SK-N-SH (cell line): Measurements from ENCODE around the gene RAVER1. TPM values are rescaled to one million over a fixed set of nuclear protein-coding genes. Genes with fewer than 3 reads are reported as not detected.

ENCODE experiments used
- CTCF ChIA-PET: fragments of 300-600, 350-600 bp; formaldehyde crosslinking; extraction: SDS; loops from one replicate; lab custom pipeline; 2021; lab: Yijun Ruan, JAX
- POLR2A ChIA-PET: fragments of 350-600 bp; sonication (Branson Sonifier 250); formaldehyde crosslinking; extraction: SDS; loops from one replicate; lab custom pipeline; 2020; ENCODE audit warnings: antibody characterized with exemption, inconsistent platforms; lab: Yijun Ruan, JAX
- DNase-seq: peaks from one replicate; pipeline ENCODE4 v3.0.0; 2012
- H2AFZ ChIP-seq: fragments of 200-600 bp; sonication (generic); 2 replicates; pipeline ENCODE4 v1.8.1; 2016; ENCODE audit warnings: antibody characterized with exemption, mild to moderate bottlenecking, low read depth
- H3F3A ChIP-seq: fragments of 200-600 bp; sonication (generic); replicated peaks from 2 replicates; pipeline ENCODE3; 2016; ENCODE audit warnings: antibody characterized with exemption, mild to moderate bottlenecking; ENCODE audit not compliant: insufficient read depth
- H3K27ac ChIP-seq, 2 experiments: fragments of 200-500 bp in 1 of 2; fragments of 200-600 bp in 1 of 2; sonication (Bioruptor generic) in 1 of 2; sonication (generic), shearing (Covaris generic) in 1 of 2; 2 replicates each; pipeline versions ENCODE4 v1.5.1 to v1.6.1; 2014 to 2016; ENCODE audit warnings: low read depth in 2 of 2, inconsistent platforms in 1 of 2, low read length in 1 of 2, mild to moderate bottlenecking in 1 of 2, mixed read lengths in 1 of 2
- H3K27me3 ChIP-seq: fragments of 200-600 bp; sonication (generic), shearing (Covaris generic); 2 replicates; pipeline ENCODE4 v1.6.1; 2016; ENCODE audit warnings: mixed run types; ENCODE audit not compliant: insufficient read depth
- H3K36me3 ChIP-seq, 2 experiments: fragments of 200-500 bp in 1 of 2; fragments of 200-600 bp in 1 of 2; sonication (Bioruptor generic) in 1 of 2; sonication (generic) in 1 of 2; replicated peaks in 1 of 2; 2 replicates each; pipeline versions ENCODE3 to v1.5.1; 2014 to 2016; ENCODE audit warnings: low read length in 1 of 2, mild to moderate bottlenecking in 1 of 2; ENCODE audit not compliant: insufficient read depth in 2 of 2, control insufficient read depth in 1 of 2
- H3K4me1 ChIP-seq, 2 experiments: fragments of 200-500 bp in 1 of 2; fragments of 200-600 bp in 1 of 2; sonication (Bioruptor generic) in 1 of 2; sonication (generic), shearing (Covaris generic) in 1 of 2; 2 replicates each; pipeline versions ENCODE4 v1.5.1 to v1.6.1; 2014 to 2016; ENCODE audit warnings: low read depth in 1 of 2, low read length in 1 of 2, mixed run types in 1 of 2; ENCODE audit not compliant: insufficient read depth in 2 of 2, control insufficient read depth in 1 of 2
- H3K4me2 ChIP-seq: fragments of 200-600 bp; sonication (generic), shearing (Covaris generic); 2 replicates; pipeline ENCODE4 v1.6.1; 2017; ENCODE audit warnings: mixed run types
- H3K4me3 ChIP-seq, 2 experiments: fragments of 200-500 bp in 1 of 2; fragments of 200-600 bp in 1 of 2; sonication (Bioruptor generic) in 1 of 2; sonication (generic), shearing (Covaris generic) in 1 of 2; 2 replicates each; pipeline versions ENCODE4 v1.5.1 to v1.8.1; 2014 to 2016; ENCODE audit warnings: low read depth in 2 of 2, inconsistent platforms in 1 of 2, low read length in 1 of 2, mild to moderate bottlenecking in 1 of 2, mixed read lengths in 1 of 2, moderate library complexity in 1 of 2
- H3K79me2 ChIP-seq: fragments of 200-600 bp; sonication (generic); 2 replicates; pipeline ENCODE4 v1.8.1; 2017; ENCODE audit warnings: mild to moderate bottlenecking; ENCODE audit not compliant: insufficient read depth
- H3K9ac ChIP-seq: fragments of 200-600 bp; sonication (generic); 2 replicates; pipeline ENCODE4 v1.6.1; 2017; ENCODE audit warnings: mixed run types
- H3K9me2 ChIP-seq: fragments of 200-600 bp; sonication (generic); 2 replicates; pipeline ENCODE4 v1.6.1; 2017; ENCODE audit warnings: mixed run types
- H3K9me3 ChIP-seq: fragments of 200-600 bp; sonication (generic); 2 replicates; pipeline ENCODE4 v1.6.1; 2017; ENCODE audit warnings: mixed run types, mild to moderate bottlenecking, moderate library complexity
- H4K20me1 ChIP-seq: fragments of 200-600 bp; sonication (generic); 2 replicates; pipeline ENCODE4 v1.6.1; 2017; ENCODE audit warnings: mild to moderate bottlenecking, mixed run types; ENCODE audit not compliant: insufficient read depth
- CTCF ChIP-seq: fragments of 200-600 bp; sonication (generic); IDR thresholded peaks from 2 replicates; pipeline ENCODE4 v1.6.1; 2017; ENCODE audit warnings: antibody characterized with exemption, mild to moderate bottlenecking, moderate library complexity
- ELF1 ChIP-seq: IDR thresholded peaks from 2 replicates; pipeline ENCODE4 v1.4.0; 2012
- EP300 ChIP-seq, 2 experiments: IDR thresholded peaks; 2 replicates each; pipeline versions ENCODE4 v1.4.0 to v1.6.1; 2012; ENCODE audit warnings: borderline replicate concordance in 1 of 2, low read depth in 1 of 2, low read length in 1 of 2
- EZH2phosphoT487 ChIP-seq: fragments of 200-600 bp; sonication (generic); IDR thresholded peaks from 2 replicates; pipeline ENCODE4 v1.6.1; 2017; ENCODE audit warnings: low read depth, mixed run types, mild to moderate bottlenecking, antibody characterized with exemption, moderate library complexity, borderline replicate concordance
- FOSL2 ChIP-seq: IDR thresholded peaks from 2 replicates; pipeline ENCODE4 v1.4.0; 2012; ENCODE audit warnings: low read depth, mild to moderate bottlenecking, moderate library complexity, borderline replicate concordance
- FOXJ3 ChIP-seq: sonication (generic); formaldehyde crosslinking; IDR thresholded peaks from 2 replicates; pipeline ENCODE4 v1.5.1; 2020; ENCODE audit warnings: mild to moderate bottlenecking, missing genetic modification reagents
- FOXM1 ChIP-seq: IDR thresholded peaks from 2 replicates; pipeline ENCODE4 v1.4.0; 2012; ENCODE audit warnings: low read depth, mild to moderate bottlenecking
- GATA2 ChIP-seq: sonication (generic); formaldehyde crosslinking; IDR thresholded peaks from 2 replicates; pipeline ENCODE4 v1.5.0; 2020; ENCODE audit warnings: mild to moderate bottlenecking, missing genetic modification reagents
- MEF2A ChIP-seq: IDR thresholded peaks from 2 replicates; pipeline ENCODE4 v1.4.0; 2012; ENCODE audit warnings: low read depth, borderline replicate concordance
- NFIC ChIP-seq: IDR thresholded peaks from 2 replicates; pipeline ENCODE4 v1.4.0; 2012; ENCODE audit warnings: borderline replicate concordance
- NRF1 ChIP-seq: IDR thresholded peaks from 2 replicates; pipeline ENCODE4 v1.6.1; 2012; ENCODE audit warnings: low read depth, mild to moderate bottlenecking, low read length
- PBX3 ChIP-seq: IDR thresholded peaks from 2 replicates; pipeline ENCODE4; 2012
- POLR2AphosphoS5 ChIP-seq: IDR thresholded peaks from 2 replicates; pipeline ENCODE4 v1.6.1; 2012; ENCODE audit warnings: low read depth, low read length
- REST ChIP-seq: IDR thresholded peaks from 2 replicates; pipeline ENCODE4 v1.6.1; 2012; ENCODE audit warnings: mild to moderate bottlenecking, low read depth, low read length, moderate library complexity
- RFX5 ChIP-seq: IDR thresholded peaks from 2 replicates; pipeline ENCODE4 v1.6.1; 2012; ENCODE audit warnings: mild to moderate bottlenecking, improper control_type of control experiment, low read length
- TCF12 ChIP-seq: IDR thresholded peaks from 2 replicates; pipeline ENCODE4 v1.4.0; 2012
- USF2 ChIP-seq: fragments of 150-350 bp; IDR thresholded peaks from 2 replicates; pipeline ENCODE4 v1.6.1; 2017; ENCODE audit warnings: antibody characterized with exemption, low read length, low read depth, borderline replicate concordance
- WGBS: methylation state at CpG from one replicate; pipeline ENCODE4 v1.1.6; 2017; ENCODE audit warnings: low lambda C conversion rate; 5-methylcytosine and 5-hydroxymethylcytosine counted together
- polyA plus RNA-seq, 3 experiments: library from polyadenylated mRNA; depleted of rRNA; stranded (reverse); fragments of >200 nt; gene quantifications; 2 replicates each; pipeline ENCODE4 v1.2.3, GENCODE V29; 2012
- small RNA-seq, 7 experiments: library from RNA; depleted of rRNA; stranded (forward); fragments of <200 nt; gene quantifications; one replicate each; pipeline ENCODE3, GENCODE V24; 2012

RAVER1 gene
- polyA plus RNA-seq, 1 of the 3 experiments (the other 2 are of a cell fraction) = 8.2 TPM

GRCh38 chr19:10266706-10267105, 66.6 kb downstream of the RAVER1 start:
- no peaks in the 10 kb centered on the region for H4K20me1 ChIP-seq
- POLR2A ChIA-PET = no interaction called here
- H3F3A ChIP-seq = peaks cover 2% of the 10 kb centered on the region
- no peak overlapping the region for H3K4me2 ChIP-seq
- DNase-seq = no peak
- H3K9me2 ChIP-seq = no peaks in the 10 kb centered on the region
- no peaks in the 10 kb centered on the region for H3K27me3 ChIP-seq
- H3K36me3 ChIP-seq = no peaks in the 10 kb centered on the region
- WGBS = 92% methylated on average over 7 of the region's 7 CpGs
- CTCF ChIA-PET = interaction anchor here (6.3 to 17.2 kb wide), 3 partner anchors 8 to 117 kb away, joined by 65 to 596 read pairs (median 81); partner anchors contain the start of genes ICAM4, ICAM5 and TYK2
- H3K27ac ChIP-seq = no peak overlapping the region
- no peaks in the 10 kb centered on the region for H3K79me2 ChIP-seq
- no peak for TF ChIP-seq FOXJ3
- TF ChIP-seq TCF12 = no peak
- TF ChIP-seq FOXM1 = no peak
- TF ChIP-seq FOSL2 = no peak
- TF ChIP-seq CTCF = no peak
- TF ChIP-seq POLR2AphosphoS5 = no peak
- TF ChIP-seq EZH2phosphoT487 = no peak
- no peak for TF ChIP-seq RFX5
- TF ChIP-seq USF2 = no peak
- TF ChIP-seq NFIC = no peak
- TF ChIP-seq PBX3 = no peak
- no peak for TF ChIP-seq GATA2
- no peak for TF ChIP-seq NRF1
- TF ChIP-seq MEF2A = no peak
- no peak for TF ChIP-seq ELF1
- no peak for TF ChIP-seq REST
- no peak for TF ChIP-seq EP300 (IDR thresholded peaks at IDR 0.05; ENCODE audit: borderline replicate concordance in 1 of 2, low read depth in 1 of 2, low read length in 1 of 2)
- H3K9ac ChIP-seq = no peak overlapping the region
- H3K9me3 ChIP-seq = no peaks in the 10 kb centered on the region
- H3K4me3 ChIP-seq = no peak overlapping the region
- H2AFZ ChIP-seq = no peak overlapping the region
- H3K4me1 ChIP-seq = peaks cover 0 to 4% of the 10 kb centered on the region in 2 experiments; a peak in 2 of 4 replicates

Small RNAs within 50 kb of the gene (small RNA-seq; reads per million reads assigned to genes)
- gene AC011511.1 = 0 reads per million in 7 experiments
- 0 to 0.52 (median 0) reads per million in 7 experiments for gene AC011511.4

Other genes starting within 250 kb of the RAVER1 start
- gene SHFL, start 247.2 kb downstream of the RAVER1 start, polyA plus RNA-seq (2012; rRNA removed) = 36.6 and 43.2 TPM in 2 replicates
- gene ANGPTL6, start 230.9 kb downstream of the RAVER1 start, polyA plus RNA-seq (2012; rRNA removed) = 0.13 and 0.32 TPM in 2 replicates
- 62.5 and 75.6 TPM in 2 replicates for gene PPAN, start 227.2 kb downstream of the RAVER1 start, polyA plus RNA-seq (2012; rRNA removed)
- 6.8 and 8.7 TPM in 2 replicates for gene P2RY11, start 221.8 kb downstream of the RAVER1 start, polyA plus RNA-seq (2012; rRNA removed)
- gene EIF3G, start 213.6 kb downstream of the RAVER1 start, polyA plus RNA-seq (2012; rRNA removed) = 271 and 432 TPM in 2 replicates
- 46.1 and 58.3 TPM in 2 replicates for gene DNMT1, start 138.6 kb downstream of the RAVER1 start, polyA plus RNA-seq (2012; rRNA removed)
- 3.6 and 3.8 TPM in 2 replicates for gene S1PR2, start 102.2 kb downstream of the RAVER1 start, polyA plus RNA-seq (2012; rRNA removed)
- 76.0 and 110 TPM in 2 replicates for gene MRPL4, start 81.3 kb downstream of the RAVER1 start, polyA plus RNA-seq (2012; rRNA removed)
- 14.5 and 14.8 TPM in 2 replicates for gene ICAM1, start 62.4 kb downstream of the RAVER1 start, polyA plus RNA-seq (2012; rRNA removed)
- 0.05 TPM in 2 replicates for gene ICAM4, start 46.6 kb downstream of the RAVER1 start, polyA plus RNA-seq (2012; rRNA removed)
- gene ICAM5, start 43.6 kb downstream of the RAVER1 start, polyA plus RNA-seq (2012; rRNA removed) = 4.9 and 5.2 TPM in 2 replicates
- gene ZGLP1, start 23.7 kb downstream of the RAVER1 start, polyA plus RNA-seq (2012; rRNA removed) = 1.8 and 2.1 TPM in 2 replicates
- 45.8 TPM in 2 replicates for gene FDX2, start 17.5 kb downstream of the RAVER1 start, polyA plus RNA-seq (2012; rRNA removed)
- 12.6 and 15.6 TPM in 2 replicates for gene ICAM3, start 6.1 kb upstream of the RAVER1 start, polyA plus RNA-seq (2012; rRNA removed)
- gene TYK2, start 47.0 kb upstream of the RAVER1 start, polyA plus RNA-seq (2012; rRNA removed) = 34.8 and 44.6 TPM in 2 replicates
- 1,026 and 1,054 TPM in 2 replicates for gene CDC37, start 70.0 kb upstream of the RAVER1 start, polyA plus RNA-seq (2012; rRNA removed)
- 2.3 and 2.9 TPM in 2 replicates for gene PDE4A, start 87.0 kb upstream of the RAVER1 start, polyA plus RNA-seq (2012; rRNA removed)
- 53.8 and 72.9 TPM in 2 replicates for gene KEAP1, start 169.8 kb upstream of the RAVER1 start, polyA plus RNA-seq (2012; rRNA removed)
- 0.32 and 0.36 TPM in 2 replicates for gene S1PR5, start 183.9 kb upstream of the RAVER1 start, polyA plus RNA-seq (2012; rRNA removed)
- 19.7 and 22.6 TPM in 2 replicates for gene ATG4D, start 210.4 kb upstream of the RAVER1 start, polyA plus RNA-seq (2012; rRNA removed)
- gene KRI1, start 232.5 kb upstream of the RAVER1 start, polyA plus RNA-seq (2012; rRNA removed) = 23.3 and 26.7 TPM in 2 replicates
- gene CDKN2D, start 235.4 kb upstream of the RAVER1 start, polyA plus RNA-seq (2012; rRNA removed) = 13.1 and 14.9 TPM in 2 replicates